GM21576 (cell line): ENCODE data around the gene METTL3.
"Not testable (repeated sequence)": the region's sequence is repeated elsewhere in the genome, so short reads cannot be mapped to it uniquely, and the experiment has no call there.

ENCODE experiments used
- ATAC-seq: cut with Tn5 transposase; IDR thresholded peaks from one replicate; pipeline ENCODE4 v1.9.1; 2021; ENCODE audit warnings: mild to moderate bottlenecking, moderate library complexity; ENCODE audit not compliant: unreplicated experiment

Gene METTL3

DNA sequence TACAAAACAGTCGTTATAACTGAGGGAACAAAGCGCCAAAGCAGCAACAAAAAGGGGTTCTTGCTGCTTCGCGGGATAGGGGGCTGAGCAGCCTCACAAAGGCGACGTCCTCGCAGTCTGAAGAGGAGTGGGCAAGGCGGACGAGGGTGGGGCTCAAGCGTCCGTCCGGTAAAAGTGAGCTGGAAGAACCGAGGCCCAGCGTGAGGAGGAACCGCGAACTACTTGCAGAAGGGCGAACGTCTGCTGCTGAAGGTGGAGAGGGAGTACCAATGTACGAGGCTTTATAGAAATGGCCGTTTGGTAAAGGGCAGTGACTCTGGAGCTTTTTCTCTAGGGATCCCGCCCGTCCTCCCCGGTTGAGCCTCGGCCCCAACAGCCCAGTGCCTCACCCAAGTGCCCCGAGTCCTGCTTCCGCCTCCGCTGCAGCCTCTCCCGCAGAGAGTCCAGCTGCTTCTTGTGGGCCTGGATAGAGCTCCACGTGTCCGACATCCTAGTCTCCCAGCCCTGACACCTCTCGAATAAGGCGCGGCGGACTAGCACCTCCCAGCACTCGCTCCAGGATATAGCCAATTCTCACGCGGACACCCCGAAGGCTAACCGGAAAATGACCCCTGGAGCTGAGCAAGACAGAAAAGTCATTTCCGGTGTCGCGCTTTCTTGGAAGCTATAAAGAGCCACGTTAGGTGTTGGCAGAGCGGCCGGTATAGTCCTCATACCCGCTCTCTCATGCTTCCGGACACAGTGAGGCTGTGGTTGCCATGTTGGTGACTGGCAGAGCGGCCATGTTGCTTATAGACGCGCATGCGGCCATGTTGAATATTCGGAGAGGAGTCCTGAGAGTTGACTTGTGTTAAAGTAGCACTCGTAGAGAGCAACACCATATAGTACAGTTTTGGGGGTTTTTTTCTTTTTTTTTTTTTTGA is at the start of gene METTL3:
TSS of gene METTL3 (minus strand) at position 606 of the 923 bp plus-strand sequence. CDS start at position 489, 117 bp downstream.
- peak; percentile 99 for ATAC-seq

DNA sequence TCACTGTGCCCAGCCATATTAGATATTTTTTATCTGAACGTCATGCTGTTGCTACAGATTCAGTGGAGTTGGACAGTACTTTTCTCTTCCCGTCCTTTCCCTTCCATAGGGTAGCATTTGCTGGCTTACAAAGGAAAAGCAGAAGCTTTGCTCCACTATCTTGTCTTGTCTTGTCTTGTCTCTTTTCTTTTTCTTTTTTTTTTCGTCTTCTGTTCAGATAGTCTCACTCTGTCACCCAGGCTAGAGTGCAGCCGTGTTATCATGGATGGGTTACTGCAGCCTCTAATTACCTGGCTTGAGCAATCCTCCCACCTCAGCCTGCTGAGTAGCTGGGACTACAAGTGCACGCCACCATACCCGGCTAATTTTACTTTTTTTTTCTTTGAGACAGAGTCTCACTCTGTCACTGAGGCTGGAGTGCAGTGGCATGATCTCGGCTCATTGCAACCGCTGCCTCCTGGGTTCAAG is 47.6 kb upstream of the METTL3 start:
- no peak for ATAC-seq

DNA sequence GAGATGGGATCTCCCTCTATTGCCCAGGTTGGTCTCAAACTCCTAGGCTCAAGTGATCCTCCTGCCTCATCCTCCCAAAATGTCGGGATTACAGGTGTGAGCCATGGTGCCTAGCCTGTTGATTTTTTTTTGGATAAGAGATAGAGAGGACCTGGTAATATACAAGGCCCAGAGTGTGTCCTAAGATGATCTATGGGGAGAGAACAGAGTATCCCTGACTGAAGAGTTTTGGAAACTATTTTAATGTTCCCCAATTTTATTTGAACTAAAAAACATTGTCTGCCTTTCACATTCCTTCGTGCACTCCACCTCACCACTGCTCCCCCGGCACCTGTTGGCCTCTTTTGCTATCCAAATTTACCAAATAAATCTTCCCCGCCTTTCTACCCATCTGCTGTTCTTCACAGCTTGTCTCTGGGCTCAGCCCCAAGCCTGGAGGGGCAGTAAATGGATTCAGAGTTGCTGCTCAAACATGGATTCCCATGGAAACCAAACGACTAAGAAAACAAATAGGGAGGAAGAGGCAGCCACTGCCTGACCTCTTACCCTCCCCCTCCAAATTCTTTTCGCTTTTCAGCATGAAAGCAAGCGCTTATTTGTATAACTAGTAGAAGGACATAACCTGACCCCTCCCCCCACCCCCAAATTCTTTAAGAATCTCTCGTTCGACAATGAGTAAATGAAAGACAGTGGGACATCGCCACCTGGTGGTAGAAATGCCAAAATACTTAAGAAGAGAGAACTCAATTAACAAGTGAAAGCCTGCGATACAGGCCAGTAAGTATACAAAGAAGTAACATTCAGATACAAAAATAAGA is 46.2 kb upstream of the METTL3 start:
- no peak for ATAC-seq

DNA sequence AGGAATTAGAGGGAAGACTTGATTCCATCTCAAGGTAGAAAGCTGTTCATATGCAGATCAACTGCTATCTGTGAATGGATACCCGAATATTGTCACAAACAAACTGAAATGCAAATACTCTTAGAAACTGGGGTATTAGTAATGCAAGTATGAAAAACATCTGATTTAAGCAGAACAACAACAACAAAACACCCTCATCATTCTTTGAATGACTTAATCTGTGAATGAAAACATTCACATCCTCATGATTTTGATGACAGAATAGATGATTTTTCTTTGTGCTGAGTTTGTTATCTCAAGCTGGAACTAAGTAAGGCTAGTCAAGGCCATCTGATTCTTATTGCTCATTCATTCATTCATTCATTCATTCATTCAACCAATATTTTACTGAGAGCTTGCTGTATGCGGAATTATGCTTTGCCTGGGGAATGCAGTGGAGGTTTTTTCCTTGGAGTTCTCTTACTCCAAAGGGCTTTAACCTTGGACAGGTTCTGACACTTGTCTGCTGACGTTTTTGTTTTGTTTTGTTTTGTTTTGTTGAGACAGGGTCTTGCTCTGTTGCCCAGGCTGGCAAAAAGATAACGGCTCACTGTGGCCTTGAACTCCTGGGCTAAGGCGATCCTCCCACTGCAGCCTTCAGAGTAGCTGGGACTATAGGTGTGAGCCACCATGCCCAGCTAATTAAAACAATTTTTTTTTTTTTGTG is 45.4 kb upstream of the METTL3 start:
- ATAC-seq, result no peak

DNA sequence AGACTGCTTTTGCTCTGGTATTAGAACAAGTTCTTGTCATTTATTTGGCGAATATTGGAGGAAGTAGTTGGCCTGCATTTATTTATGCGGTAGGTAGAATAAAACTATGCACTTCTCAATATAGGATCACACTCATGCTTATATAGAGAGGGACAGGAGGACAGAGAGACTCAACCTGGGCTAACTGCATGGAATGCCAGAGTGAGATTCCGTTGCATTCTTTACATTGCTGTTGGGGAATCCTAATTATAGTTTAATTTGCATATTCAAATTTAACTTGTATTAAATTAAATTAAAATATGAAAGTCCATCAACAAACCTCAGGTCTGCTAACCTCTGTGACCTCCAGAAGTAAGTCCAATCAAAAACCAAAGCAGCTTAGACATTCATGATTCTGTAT is 42.1 kb upstream of the METTL3 start:
- no peak for ATAC-seq

DNA sequence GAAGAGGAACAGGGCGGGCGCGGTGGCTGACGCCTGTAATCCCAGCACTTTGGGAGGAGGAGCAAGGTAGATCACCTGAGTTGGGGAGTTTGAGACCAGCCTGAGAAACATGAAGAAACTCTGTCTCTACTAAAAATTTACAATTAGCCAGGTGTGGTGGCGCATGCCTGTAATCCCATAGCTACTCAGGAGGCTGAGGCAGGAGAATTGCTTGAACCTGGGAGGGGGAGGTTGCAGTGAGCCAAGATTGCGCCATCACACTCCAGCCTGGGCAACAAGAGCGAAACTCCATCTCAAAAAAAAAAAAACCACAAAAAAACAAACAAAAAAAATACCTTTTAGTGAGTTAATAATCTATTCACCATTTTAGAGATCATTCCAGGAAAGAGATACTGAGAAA is 33.4 kb upstream of the METTL3 start:
- ATAC-seq, result not testable (repeated sequence)

DNA sequence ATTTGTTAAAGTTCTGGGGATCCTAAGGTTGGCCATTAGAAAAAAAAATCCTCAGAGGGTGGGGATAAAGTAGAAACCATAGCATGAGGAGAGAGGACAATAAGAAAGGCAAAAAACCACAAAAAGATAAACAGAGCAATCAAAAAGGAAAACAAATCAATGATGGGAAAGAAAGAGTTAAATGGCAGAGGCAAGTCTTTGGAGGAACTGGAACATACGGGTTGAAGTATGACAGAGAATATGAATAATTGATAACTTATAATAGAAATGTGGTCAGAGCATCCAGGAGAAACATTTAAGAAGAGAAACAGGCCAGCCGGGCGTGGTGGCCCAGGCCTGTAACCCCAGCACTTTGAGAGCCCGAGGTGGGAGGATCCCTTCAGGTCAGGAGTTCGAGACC is 32.8 kb upstream of the METTL3 start:
- ATAC-seq, result no peak

DNA sequence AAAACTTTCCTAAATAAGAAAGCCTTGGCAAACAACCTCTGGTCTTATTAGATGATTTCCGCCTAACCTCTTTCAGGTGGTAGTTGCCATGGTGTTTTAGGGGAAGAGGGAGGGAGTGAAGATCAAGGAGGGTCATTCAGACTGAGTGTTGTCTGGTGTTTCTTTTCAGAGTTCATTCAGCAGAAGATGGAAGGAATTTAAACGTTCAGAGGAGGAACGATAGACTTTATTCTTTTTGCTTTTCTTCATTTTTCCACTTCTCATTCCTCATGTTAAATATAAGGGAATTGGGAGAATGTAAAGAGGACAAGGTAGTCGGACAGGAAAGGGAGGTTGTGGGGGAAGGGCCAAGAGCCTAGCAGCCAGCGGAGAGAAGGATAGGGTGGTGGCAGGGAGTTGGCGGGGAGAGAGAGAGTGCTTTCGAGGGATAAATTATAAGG is 32.4 kb upstream of the METTL3 start:
- no peak for ATAC-seq

DNA sequence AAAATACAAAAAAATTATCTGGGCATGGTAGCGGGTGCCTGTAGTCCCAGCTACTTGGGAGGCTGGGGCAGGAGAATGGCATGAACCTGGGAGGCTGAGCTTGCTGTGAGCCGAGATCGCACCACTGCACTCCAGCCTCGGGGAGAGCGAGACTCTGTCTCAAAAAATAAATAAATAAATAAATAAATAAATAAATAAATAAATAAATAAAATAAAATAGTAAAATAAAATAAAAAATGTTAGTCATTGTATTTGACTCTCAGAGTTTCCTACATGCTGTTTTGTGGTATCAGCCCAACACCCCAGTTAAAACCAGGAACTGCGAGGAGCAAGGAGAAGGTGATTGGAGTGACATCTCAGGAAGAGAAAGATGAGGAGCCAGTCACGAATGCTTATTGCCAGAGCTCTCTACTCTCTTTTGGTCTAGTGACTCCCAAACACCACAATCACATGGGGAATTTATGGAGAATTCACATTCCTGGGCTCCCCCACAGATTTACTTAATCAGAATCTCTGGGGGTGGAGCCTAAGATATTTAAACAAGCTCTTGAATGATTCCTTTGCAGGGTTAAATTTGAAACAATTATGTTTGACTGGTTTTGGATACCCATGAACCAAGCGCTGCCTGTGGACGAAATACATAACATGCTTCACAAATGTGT is 30.4 kb upstream of the METTL3 start:
- no peak for ATAC-seq

DNA sequence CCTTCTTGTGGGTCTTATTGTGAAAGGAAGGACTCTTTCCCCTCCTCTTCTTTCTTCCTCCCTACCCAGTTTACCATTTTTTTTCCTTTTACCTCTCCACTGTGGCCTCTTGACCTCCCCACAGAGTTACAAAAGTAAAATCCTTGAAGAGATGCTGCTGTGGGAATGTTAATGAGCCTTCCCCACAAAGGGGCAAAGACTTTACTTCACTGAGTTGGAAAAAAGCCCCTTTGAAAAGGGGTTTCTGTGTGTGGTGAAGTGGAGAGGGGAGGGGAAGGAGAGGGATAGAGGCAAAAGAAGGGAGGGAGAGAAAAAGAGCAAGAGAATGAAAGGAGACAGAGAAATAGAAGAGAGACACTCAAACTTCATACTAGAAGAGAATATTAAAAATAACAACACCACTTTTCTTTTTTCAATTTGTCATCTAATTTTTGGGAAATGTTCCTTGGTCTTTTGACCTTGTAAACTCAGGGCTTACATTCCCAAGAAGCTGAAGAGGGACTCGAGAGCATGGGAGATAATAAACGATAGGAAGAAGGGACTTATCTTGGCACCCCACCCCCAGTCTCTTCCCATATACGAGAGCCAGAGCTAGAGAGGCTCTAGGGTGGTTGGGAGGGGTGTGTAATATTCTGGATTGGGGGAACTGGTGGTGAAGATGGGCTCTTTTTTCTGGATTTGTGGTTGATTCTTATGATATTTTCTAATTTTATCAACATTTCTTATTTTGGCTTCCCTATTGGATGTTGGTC is 28.2 kb upstream of the METTL3 start:
- no peak for ATAC-seq

DNA sequence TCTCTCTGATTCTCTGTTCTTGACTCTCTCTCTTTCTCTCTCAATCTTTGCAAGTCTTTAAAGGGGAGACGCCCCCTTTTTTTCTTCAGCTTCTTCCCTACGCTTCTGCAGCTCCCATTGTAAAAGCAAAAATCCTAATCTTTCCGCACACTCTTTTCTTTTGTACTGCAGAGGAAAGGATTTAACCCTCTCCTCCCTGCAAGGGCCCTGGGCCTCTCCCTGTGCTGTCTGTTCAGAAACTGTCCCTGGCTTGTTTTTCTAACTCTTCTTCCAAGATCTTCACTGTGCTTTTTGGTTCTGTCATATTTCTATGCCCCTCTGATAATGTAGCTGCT is 25.9 kb upstream of the METTL3 start:
- ATAC-seq, result no peak

DNA sequence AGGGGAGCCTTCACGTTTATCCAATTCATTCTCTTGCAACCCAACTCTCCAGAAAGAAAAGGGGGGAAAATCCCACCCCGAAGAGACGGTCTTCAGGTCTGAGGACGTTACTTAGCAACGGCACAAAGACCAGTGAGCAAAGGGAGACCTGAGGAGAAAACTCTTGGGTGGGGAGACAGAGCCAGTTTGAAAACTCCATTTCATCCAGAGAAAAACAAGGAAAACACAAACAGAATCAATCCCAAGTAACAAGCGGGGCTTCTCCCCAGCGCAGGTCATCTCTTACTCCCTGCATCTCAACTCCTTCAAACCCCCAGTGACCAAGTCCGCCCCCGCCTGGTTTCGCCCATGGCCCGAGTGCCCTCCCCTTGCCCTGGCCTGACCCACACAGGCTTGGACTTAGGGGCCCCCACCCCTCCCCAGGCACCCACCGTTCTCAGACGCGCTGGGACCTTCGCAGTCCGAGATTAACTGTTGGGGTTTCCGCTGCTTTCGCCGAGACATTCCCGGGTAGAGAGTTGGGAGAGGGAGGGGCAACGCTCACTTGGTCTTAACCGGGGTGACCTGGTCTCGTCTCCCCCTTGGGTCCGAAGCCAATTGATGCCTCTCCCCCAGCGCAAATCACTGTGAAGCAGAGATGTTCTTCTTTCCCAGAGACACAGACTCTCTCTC is 25.4 kb upstream of the METTL3 start:
- no peak for ATAC-seq

DNA sequence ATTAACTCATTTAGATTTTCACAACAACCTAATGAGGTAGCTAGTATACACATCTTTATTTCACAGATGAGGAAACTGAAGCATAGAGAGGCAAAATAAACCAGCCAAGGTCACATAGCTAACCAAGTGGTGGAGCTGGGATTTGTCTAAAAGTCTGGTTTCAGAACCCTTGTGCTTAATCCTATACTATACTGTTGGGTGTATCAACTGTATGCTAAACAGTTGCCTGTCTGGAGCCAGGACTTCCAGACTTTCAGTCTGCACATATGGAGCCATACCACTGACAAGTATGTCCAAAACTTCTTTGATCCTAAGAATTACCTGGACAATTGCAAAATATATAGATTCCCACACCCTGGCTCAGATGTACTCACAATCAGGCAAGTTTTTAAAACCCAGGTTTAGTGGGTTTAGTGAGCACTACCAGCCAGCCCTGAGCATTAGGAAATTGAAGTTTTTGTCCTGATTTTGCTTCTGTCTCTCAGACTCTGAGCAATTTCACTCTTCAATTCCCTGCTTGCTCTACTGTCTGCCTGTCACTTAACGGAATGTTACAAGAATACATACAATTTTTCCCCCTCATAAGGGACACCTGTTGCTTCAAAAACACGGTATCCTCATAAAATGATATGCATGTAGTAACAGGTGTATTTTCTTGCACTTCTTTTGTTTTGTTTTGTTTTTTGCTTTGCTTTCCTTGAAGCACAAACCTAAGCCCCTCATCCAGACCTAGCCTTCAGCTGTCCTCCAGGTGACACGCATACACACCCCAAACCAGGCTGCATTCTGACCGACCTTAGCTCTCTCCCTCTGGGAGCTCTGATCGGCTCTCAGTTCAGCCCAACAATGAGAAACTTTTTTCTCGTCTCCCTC is 24.6 kb upstream of the METTL3 start:
- no peak for ATAC-seq

DNA sequence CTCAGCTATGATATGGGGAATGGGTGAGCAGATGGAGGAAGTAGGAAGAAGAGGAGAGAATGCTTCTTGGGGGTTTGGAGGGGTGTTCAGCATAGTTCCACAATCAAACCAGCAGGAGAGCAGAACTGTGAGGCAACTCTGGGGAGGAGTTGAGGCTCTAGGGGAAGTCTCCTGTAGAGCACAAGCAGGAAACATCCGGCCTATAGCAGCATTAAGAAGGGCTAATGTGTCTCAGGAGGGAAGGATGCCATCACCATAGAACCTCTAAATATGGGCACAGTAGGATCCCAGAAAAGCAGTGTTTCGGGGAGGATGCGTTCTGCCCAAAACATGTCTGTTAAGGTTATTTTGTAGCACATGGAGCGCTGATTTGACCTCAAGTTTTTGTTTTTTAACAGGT is 23.4 kb upstream of the METTL3 start:
- no peak for ATAC-seq

DNA sequence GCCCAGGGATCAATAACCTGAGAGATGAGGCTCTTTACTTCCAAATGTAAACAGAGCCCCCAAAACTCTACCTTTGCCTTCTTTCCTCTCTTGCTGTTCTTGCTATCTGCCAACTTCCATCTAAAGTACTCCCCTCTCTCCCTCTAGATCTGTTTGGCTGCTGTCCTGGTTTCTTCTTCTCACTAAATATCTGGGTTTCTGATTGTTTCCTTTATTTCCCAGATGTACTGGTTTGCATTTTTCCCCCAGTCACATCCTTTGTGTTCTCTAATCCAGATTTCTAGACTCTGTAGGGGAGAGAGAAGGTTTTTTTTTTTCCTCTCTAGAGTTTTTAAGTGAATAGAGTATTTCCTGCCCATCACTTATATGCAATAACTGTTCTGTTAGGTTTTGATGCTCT is 22.2 kb upstream of the METTL3 start:
- no peak for ATAC-seq

DNA sequence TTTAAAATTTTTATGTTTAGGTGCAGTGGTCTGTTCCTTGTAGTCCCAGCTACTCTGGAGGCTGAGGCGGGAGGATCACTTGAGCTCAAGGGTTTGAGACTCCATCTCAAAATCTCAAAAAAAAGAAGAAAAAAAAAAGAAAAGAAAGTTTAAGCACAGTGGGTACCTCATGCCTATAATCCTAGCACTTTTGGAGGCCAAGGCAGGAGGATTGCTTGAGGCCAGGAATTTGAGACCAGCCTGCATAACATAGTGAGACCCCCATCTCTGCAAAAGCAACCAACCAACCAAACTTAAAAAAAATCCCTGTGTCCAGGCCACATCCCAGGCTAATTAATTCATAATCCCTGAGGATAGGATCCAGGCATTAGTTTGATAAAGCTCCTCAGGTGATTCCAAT is 18.4 kb upstream of the METTL3 start:
- ATAC-seq, result no peak

DNA sequence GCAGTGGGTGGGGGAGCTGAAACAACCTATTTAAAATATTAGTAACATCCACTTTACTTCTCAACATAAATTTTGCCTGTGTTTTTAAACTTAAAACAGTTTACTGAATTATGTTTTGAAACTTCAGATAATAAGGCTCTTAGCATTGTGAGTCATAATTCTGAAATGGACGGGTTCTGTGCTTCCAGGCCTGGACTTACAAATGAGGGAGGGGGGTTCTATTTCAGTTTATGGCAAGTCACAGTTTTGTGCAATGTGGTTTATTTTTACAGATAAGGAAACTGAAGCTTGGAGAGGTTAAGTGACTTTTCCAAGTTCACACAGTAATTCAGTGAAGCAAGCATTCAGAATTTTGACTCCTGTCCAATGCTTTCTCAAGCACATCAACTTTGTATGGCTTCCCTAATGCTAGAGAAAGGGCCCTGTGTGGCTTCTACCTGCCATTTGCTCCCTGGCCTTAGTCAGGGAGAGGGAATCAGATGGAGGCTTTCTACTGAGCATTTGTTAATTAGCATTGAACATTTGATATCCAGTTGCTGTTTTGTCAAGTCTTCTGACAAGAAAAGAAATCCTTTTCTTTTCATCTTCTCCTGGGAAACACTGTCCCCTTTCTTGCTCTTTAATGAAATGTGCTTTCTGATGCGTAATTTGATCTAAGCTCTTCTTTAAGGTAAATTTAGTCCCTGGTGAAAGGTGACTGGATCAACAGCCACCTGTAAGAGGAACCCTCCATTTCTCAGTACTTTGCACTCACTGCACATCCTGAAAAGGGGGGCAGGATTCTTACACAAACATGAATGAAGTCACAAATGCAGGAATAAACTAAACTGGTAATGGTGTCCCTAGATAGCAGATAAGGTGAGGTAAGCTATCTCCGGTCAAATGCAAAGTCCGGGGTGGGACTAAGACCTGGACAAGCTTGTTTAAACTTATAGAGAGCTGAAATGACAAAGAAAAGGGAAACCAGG is 17.5 kb upstream of the METTL3 start:
- ATAC-seq, result no peak
